Naive B cell (primary cell): ENCODE results near the gene CEP85L. TPM values are rescaled to one million over a fixed set of nuclear protein-coding genes. Genes with fewer than 3 reads are reported as not detected.

Experiments used
- ATAC-seq, 2 donors: fragments of 150-1000 bp; cut with Tn5 transposase; 2 replicates each; pipeline ENCODE4 v1.10.0; 2021; ENCODE audit warnings: low read depth in 2 of 2, mild to moderate bottlenecking in 2 of 2, moderate library complexity in 2 of 2
- DNase-seq: peaks from one replicate; pipeline ENCODE4 v3.0.0; 2022
- H3K27ac Mint-ChIP-seq, 6 donors: one replicate each; pipeline ENCODE4 v1.8.0; 2020 to 2022; ENCODE audit warnings: mild to moderate bottlenecking in 6 of 6, mixed read lengths in 6 of 6, moderate library complexity in 5 of 6, inconsistent platforms in 2 of 6
- H3K27me3 Mint-ChIP-seq, 3 donors: one replicate each; pipeline ENCODE4 v1.8.0; 2021 to 2022; ENCODE audit warnings: mixed read lengths in 3 of 3, mild to moderate bottlenecking in 1 of 3
- H3K36me3 Mint-ChIP-seq, 2 donors: one replicate each; pipeline ENCODE4 v1.8.0; 2020 to 2022; ENCODE audit warnings: mixed read lengths in 2 of 2, inconsistent platforms in 1 of 2, mild to moderate bottlenecking in 1 of 2
- H3K4me1 Mint-ChIP-seq, 3 donors: one replicate each; pipeline ENCODE4 v1.8.0; 2020 to 2022; ENCODE audit warnings: mixed read lengths in 3 of 3, inconsistent platforms in 1 of 3, mild to moderate bottlenecking in 1 of 3, moderate library complexity in 1 of 3
- H3K4me3 Mint-ChIP-seq, 8 donors: one replicate each; pipeline ENCODE4 v1.8.0; 2020 to 2022; ENCODE audit warnings: mild to moderate bottlenecking in 8 of 8, mixed read lengths in 8 of 8, moderate library complexity in 8 of 8, inconsistent platforms in 2 of 8
- H3K9me3 Mint-ChIP-seq, 7 donors: one replicate each; pipeline ENCODE4 v1.8.0; 2020 to 2022; ENCODE audit warnings: mixed read lengths in 7 of 7, mild to moderate bottlenecking in 5 of 7, inconsistent platforms in 2 of 7, moderate library complexity in 1 of 7
- polyA plus RNA-seq, 6 donors: library from polyadenylated mRNA; unstranded; fragments of 300-500 nt; fragmentation: Illumina TruSeq; gene quantifications; one replicate each; pipeline ENCODE4 v1.2.3, GENCODE V29; 2021; ENCODE audit warnings: low read depth in 6 of 6

Gene CEP85L
- polyA plus RNA-seq, 6 donors from 2014 or later: 19.6 to 31.0 (median 25.0) TPM

DNA sequence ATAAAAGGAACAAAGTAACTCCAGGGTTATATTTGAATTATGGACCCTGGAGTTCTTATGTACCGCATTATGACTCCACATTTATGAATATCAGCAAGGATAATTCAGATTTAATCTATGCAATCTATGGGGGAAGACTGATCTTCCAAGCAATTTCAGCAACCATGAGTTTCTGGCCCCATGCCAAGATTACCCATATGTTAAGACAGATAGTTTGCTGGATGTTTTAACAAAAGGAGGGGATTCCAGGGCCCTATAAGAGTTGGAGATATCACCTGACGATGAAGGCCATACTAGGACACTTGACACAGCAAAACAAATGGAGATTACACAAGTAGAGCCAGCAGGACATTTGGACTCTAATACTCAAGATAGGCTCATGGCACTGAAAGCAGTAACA is 149.2 kb downstream of the CEP85L start:
- no peaks in the 10 kb centered on the region for H3K27me3 Mint-ChIP-seq
- peaks cover 38 to 50% of the 10 kb centered on the region in 2 donors for H3K36me3 Mint-ChIP-seq
- no peak overlapping the region for H3K27ac Mint-ChIP-seq

DNA sequence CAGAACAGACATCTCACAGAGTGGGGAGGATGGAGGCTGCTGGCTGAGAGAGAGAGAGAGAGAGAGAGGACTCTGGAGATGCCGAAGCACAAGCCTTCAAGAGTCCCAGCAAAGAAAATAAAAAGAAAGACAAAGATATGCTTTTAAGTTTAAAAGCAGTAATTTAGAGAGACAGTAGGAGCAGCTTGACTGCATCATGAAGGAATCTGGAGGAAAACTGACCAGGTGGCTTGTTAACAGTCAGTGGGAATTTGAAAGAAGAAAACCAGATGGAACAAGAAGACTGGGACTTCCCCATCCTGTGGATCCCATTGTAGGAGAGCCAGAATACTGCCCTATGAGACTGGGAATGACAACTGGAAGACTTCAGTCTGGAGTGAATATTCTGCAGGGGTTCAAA is 149.6 kb downstream of the CEP85L start:
- no peaks in the 10 kb centered on the region for H3K27me3 Mint-ChIP-seq
- DNase-seq (no peak), ATAC-seq (no peak)
- H3K36me3 Mint-ChIP-seq: peaks cover 38 to 50% of the 10 kb centered on the region in 2 donors
- peaks cover 1 to 33% (median 5%) of the 10 kb centered on the region in 3 donors for H3K4me1 Mint-ChIP-seq
- no peak overlapping the region for H3K27ac Mint-ChIP-seq
- H3K9me3 Mint-ChIP-seq: peaks cover 0 to 12% (median 4%) of the 10 kb centered on the region in 7 donors
- H3K4me3 Mint-ChIP-seq: no peak overlapping the region

More for the DNA sequence above, 149.2 kb downstream of the CEP85L start:
- H3K9me3 Mint-ChIP-seq: peaks cover 0 to 12% (median 4%) of the 10 kb centered on the region in 7 donors
- DNase-seq (no peak), ATAC-seq (no peak)
- no peak overlapping the region for H3K4me3 Mint-ChIP-seq
- H3K4me1 Mint-ChIP-seq: peaks cover 3 to 37% (median 8%) of the 10 kb centered on the region in 3 donors

DNA sequence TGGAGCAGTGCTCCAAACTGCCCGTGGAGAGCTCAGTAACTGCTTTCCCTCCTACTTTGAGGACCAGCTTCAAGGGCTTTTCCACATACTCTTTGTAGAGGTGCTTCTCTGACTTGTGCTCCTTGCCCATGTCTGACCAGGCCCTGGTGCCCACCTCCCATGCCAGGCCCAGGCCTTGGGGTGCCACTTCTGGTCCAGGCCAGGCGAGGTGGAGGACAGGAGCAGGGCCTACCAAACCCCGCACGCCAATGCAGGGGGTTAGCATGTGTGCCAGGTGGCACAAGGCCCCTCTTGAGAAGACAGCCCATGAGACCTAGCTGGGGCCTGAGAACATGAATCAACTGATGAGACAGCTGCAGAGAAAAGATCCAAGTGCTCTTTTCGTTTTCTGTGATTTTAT is 150.3 kb downstream of the CEP85L start:
- H3K9me3 Mint-ChIP-seq: peaks cover 0 to 12% (median 4%) of the 10 kb centered on the region in 7 donors
- H3K36me3 Mint-ChIP-seq: peaks cover 38 to 50% of the 10 kb centered on the region in 2 donors
- peaks cover 0 to 28% (median 4%) of the 10 kb centered on the region in 3 donors for H3K4me1 Mint-ChIP-seq
- H3K4me3 Mint-ChIP-seq: no peak overlapping the region
- ATAC-seq (no peak), DNase-seq (no peak)
- H3K27ac Mint-ChIP-seq: no peak overlapping the region
- no peaks in the 10 kb centered on the region for H3K27me3 Mint-ChIP-seq

DNA sequence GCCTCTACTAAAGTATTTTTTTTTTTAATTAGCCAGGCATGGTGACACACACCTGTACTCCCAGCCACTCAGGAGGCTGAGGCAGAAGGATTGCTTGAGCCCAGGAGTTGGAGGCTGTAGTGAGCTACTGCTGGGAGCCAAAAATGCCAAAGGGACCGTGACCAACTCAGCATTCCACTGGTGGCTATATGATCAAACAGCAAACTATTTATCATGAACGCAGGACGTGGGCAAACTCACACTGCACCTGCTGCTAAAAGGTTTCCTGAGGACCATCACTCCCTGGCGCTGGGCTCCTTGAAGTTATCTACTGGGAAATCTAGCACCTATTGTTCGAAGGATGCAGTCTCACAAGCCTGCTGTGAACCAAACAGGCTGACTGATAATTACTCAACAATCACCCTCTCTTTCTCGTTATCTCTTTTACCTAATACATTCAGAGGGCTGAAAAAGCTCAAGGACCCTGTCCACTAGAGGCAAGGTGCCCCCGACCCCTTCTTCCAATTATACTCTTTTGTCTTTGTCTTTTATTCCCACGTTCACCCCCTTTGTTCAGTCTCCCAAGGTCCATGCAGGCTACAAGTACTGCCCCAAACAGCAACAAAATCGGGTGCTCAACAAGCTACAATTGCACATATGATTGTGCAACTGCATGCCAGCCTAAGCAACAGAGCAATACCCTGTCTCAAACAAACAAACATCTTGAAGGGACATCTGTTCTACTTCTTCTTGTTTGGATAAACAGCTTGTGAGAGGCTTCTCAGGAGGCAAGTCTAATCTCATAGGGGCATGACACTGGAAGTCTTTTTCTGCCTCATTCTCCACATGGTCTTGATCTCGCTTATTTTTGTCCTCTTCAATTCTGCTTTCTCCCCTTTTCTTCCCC is 151.0 kb downstream of the CEP85L start:
- Mint-ChIP-seq H3K36me3 (peaks cover 41 to 54% of the 10 kb centered on the region in 2 donors), H3K9me3 (peaks cover 0 to 12% (median 4%) of the 10 kb centered on the region in 7 donors), H3K27me3 (no peaks in the 10 kb centered on the region), H3K4me3 (no peak overlapping the region), H3K4me1 (peaks cover 0 to 21% (median 4%) of the 10 kb centered on the region in 3 donors), H3K27ac (peak overlapping the region in 1 of 6 donors; percentile 64)
- ATAC-seq: no peak
- DNase-seq: no peak

DNA sequence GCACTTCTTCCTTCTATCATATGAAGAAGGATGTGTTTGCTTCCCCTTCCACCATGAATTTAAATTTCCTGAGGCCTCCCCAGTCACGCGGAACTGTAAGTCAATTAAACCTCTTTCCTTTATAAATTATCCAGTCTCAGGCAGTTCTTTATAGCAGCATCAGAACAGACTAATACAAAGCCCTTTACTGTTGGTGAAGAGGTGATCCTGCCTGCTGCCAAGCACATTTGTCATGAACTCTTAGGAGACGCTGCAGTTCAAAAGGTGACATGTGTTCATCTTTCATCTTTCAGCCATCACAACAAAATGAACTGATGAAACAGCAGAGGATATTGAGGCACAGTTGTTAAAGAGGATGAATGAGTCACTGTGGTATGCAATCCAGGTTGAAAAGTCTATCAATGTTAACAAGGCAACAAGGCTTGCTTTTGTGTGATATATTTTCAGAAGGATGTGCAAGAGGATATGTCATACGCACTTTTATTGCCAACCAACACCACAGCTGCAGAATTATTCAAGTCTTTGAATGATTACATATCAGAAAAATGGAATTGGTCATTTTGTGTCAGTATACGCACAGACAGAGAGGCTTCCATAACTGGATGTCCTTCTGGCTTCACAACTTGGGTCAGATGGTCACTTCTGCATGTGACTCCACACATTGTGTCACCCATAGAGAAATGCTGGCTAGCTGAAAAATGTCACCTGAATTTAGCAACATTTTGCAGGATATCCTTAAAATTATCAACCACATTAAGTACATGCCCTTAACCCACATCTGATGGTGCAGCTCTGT is 155.7 kb downstream of the CEP85L start:
- H3K36me3 Mint-ChIP-seq: peaks cover 44 to 59% of the 10 kb centered on the region in 2 donors
- H3K9me3 Mint-ChIP-seq: peaks cover 0 to 6% (median 4%) of the 10 kb centered on the region in 7 donors
- ATAC-seq: no peak
- peak overlapping the region in 1 of 6 donors; percentile 75 for H3K27ac Mint-ChIP-seq
- H3K4me1 Mint-ChIP-seq: peaks cover 0 to 10% (median 8%) of the 10 kb centered on the region in 3 donors
- H3K4me3 Mint-ChIP-seq: no peak overlapping the region
- H3K27me3 Mint-ChIP-seq: no peaks in the 10 kb centered on the region
- no peak for DNase-seq

DNA sequence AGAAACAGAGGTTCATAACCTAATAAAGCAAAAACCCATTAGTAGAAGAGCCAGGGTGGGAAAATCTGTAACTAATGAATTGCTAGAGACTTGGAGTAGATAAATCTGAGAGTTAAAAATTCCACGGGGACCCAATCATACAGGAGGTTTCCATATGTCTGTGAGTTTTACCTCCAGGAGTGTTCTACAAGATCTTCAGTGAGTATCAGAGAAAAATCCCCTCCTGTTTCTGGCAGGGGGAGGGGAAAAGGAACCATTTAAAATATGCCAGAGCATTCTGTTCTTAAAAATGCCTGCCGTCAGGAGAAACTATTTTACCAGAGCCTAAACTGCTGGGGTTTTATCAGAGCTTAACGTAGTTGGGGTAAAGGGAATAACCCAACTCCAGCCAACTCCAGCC is 157.3 kb downstream of the CEP85L start:
- H3K27ac Mint-ChIP-seq: peak overlapping the region in 1 of 6 donors; percentile 21
- H3K4me3 Mint-ChIP-seq: no peak overlapping the region
- no peak for DNase-seq
- H3K4me1 Mint-ChIP-seq: peaks cover 0 to 9% (median 4%) of the 10 kb centered on the region in 3 donors
- peaks cover 56 to 67% of the 10 kb centered on the region in 2 donors for H3K36me3 Mint-ChIP-seq
- no peaks in the 10 kb centered on the region for H3K27me3 Mint-ChIP-seq
- no peak for ATAC-seq
- peaks cover 0 to 18% (median 14%) of the 10 kb centered on the region in 7 donors for H3K9me3 Mint-ChIP-seq

DNA sequence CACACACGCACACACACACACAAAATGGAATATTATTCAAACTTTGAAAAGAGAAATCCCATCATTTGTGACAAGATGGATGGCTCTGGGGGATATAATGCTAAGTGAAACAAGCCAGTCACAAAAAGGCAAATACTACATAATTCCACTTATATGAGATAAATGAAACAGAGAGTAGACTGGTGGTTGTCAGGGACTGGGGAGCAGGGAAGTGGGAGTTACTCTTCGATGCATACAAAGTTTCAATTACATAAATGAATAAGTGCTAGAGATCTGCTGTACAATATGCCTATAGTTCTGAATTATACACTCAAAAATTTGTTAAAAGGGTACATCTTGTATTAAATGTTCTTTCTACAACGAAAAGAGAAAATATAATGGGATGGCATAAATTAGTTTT is 161.4 kb downstream of the CEP85L start:
- H3K4me3 Mint-ChIP-seq: no peak overlapping the region
- peaks cover 0 to 4% (median 0%) of the 10 kb centered on the region in 3 donors for H3K4me1 Mint-ChIP-seq
- H3K27ac Mint-ChIP-seq: no peak overlapping the region
- H3K27me3 Mint-ChIP-seq: no peaks in the 10 kb centered on the region
- H3K9me3 Mint-ChIP-seq: peaks cover 11 to 38% (median 31%) of the 10 kb centered on the region in 7 donors
- no peak for ATAC-seq
- peaks cover 79 to 87% of the 10 kb centered on the region in 2 donors for H3K36me3 Mint-ChIP-seq
- no peak for DNase-seq

DNA sequence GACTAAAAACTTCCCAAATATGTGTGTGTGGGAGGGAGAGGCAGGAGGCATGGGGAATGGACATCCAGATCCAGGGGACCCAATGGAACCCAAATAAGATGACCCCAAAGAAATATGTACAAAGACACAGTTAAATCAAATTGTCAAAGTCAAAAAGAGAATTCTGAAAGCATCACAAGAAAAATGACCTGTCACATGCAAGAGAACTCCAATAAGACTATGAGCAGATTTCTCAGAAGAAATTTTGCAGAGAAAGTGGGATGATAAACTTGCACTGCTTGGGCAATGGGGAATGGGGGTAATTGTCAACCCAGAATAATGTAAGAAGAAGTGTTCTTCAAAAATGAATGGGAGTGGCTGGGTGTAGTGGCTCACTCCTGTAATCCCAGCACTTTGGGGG is 162.8 kb downstream of the CEP85L start:
- ATAC-seq (no peak), DNase-seq (no peak)
- Mint-ChIP-seq H3K27ac (no peak overlapping the region), H3K36me3 (peaks cover 72 to 79% of the 10 kb centered on the region in 2 donors), H3K27me3 (no peaks in the 10 kb centered on the region), H3K9me3 (peaks cover 11 to 38% (median 31%) of the 10 kb centered on the region in 7 donors), H3K4me1 (no peaks in the 10 kb centered on the region), H3K4me3 (no peak overlapping the region)

DNA sequence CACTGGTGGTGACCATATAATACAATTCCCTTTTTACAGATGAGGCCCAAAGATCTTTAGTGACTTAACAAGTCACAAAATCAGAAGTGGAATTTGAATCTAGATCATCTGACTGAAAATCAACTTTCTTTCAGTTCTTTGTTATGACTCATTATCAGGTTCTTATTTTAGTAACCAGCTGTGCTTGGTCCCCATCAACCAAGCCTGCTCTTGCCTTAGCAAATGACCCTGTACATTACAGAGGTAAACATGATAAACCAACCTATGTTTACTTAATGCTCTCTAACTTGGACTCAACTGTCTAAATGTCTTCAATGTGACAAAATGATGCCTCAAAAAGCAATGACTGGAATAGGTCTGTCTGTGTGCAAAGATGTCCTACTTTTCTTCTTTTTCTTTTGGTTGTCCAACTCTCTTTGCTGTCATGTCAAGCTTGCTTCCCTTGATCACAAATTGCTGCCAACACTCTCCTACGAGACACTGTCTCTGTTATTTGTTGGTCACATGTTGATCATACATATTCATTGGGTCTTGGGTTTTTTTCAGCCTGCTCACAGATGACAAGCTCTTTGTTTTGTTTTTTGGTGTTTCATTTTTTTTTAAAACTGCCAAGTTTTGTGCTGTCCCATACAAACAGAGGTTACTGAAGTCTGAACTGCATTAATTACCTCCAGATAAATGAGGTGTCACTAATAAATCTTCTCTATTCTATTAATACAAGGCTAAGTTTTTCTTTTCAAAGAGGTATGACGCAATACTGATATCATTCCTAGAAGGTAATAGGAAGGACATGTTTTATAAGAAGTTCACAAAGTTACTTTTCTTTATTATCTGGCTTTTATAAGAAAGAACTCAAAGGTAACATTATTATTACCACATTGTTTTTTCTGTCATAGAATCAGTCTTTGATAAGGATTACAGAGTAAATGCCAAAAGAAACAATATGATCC is 165.5 kb downstream of the CEP85L start:
- H3K4me1 Mint-ChIP-seq: no peaks in the 10 kb centered on the region
- no peak for ATAC-seq
- H3K36me3 Mint-ChIP-seq: peaks cover 59 to 74% of the 10 kb centered on the region in 2 donors
- peaks cover 11 to 38% (median 31%) of the 10 kb centered on the region in 7 donors for H3K9me3 Mint-ChIP-seq
- H3K27ac Mint-ChIP-seq: no peak overlapping the region
- H3K27me3 Mint-ChIP-seq: no peaks in the 10 kb centered on the region
- no peak overlapping the region for H3K4me3 Mint-ChIP-seq
- DNase-seq: no peak

DNA sequence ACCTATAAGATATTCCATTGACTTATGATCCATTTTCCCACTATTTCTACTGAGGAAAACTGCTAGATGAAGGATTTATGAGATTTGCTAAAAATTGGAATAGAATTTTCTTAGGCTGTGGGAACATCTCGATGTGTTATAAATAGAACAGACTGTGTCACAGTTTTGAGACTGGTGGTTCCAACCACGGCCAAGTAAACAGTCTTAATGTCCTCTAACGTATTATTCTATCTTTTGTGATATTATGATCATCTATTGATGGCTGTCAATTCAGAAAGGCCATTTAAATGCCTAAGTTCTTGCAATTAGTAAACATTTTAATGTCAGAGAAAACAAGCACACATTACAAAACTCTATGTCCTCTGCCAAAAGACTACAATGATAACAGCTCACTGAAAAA is 174.8 kb downstream of the CEP85L start:
- peaks cover 16 to 32% of the 10 kb centered on the region in 2 donors for H3K36me3 Mint-ChIP-seq
- DNase-seq: no peak

DNA sequence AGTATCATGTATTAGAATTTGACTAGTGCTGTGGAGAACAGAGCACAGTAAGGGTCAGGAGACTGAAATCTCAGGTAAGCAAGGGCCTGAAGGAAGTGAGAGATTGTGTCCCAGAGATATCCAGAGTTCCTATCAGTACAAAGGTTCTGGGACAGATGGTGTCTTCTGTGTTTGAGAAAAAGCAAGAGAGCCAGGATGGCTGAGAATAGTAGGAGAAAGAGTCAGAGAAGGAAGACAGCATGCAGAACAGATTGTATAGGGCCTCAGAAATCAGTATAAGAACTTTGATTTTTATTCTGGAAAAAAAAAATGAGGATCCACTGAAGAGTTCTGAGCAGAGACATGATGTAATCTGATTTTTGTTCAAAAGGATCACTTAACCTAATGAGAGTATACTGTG is 178.1 kb downstream of the CEP85L start:
- Mint-ChIP-seq H3K36me3 (peaks cover 15 to 29% of the 10 kb centered on the region in 2 donors), H3K27ac (no peak overlapping the region), H3K4me1 (peaks cover 0 to 4% (median 0%) of the 10 kb centered on the region in 3 donors), H3K27me3 (no peaks in the 10 kb centered on the region), H3K9me3 (no peaks in the 10 kb centered on the region), H3K4me3 (no peak overlapping the region)
- no peak for ATAC-seq
- DNase-seq: no peak

More for the DNA sequence above, 174.8 kb downstream of the CEP85L start:
- H3K27ac Mint-ChIP-seq: no peak overlapping the region
- peaks cover 0 to 4% (median 0%) of the 10 kb centered on the region in 3 donors for H3K4me1 Mint-ChIP-seq
- H3K9me3 Mint-ChIP-seq: no peaks in the 10 kb centered on the region
- no peak overlapping the region for H3K4me3 Mint-ChIP-seq
- H3K27me3 Mint-ChIP-seq: no peaks in the 10 kb centered on the region
- ATAC-seq: no peak

DNA sequence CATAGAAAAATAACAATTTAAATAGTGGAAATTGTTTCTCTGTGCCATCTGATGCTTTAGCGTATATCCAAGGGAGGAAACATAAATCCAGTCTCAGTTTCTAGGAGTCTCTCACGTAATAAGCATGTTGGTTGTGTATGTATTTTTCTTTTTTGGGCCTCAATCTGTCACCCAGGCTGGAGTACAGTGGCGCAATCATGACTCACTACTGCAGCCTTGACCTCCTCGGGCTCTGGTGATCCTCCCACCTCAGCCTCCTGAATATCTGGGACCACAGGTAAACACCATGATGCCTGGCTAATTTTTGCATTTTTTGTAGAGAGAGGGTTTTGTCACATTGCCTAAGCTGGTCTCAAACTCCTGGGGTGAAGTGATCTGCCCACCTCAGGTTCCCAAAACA is 181.9 kb downstream of the CEP85L start:
- Mint-ChIP-seq H3K36me3 (peaks cover 41 to 48% of the 10 kb centered on the region in 2 donors), H3K4me3 (no peak overlapping the region), H3K27me3 (no peaks in the 10 kb centered on the region), H3K9me3 (no peaks in the 10 kb centered on the region), H3K4me1 (peaks cover 0 to 4% (median 0%) of the 10 kb centered on the region in 3 donors), H3K27ac (peak overlapping the region in 1 of 6 donors; percentile 23)
- ATAC-seq: no peak
- DNase-seq: no peak
